NCI-H146 (cell line): ENCODE data around the gene LTBP3.

Experiments
- DNase-seq: peaks from one replicate; lab custom pipeline; 2025; lab: John Stamatoyannopoulos, UW

The LTBP3 gene

DNA sequence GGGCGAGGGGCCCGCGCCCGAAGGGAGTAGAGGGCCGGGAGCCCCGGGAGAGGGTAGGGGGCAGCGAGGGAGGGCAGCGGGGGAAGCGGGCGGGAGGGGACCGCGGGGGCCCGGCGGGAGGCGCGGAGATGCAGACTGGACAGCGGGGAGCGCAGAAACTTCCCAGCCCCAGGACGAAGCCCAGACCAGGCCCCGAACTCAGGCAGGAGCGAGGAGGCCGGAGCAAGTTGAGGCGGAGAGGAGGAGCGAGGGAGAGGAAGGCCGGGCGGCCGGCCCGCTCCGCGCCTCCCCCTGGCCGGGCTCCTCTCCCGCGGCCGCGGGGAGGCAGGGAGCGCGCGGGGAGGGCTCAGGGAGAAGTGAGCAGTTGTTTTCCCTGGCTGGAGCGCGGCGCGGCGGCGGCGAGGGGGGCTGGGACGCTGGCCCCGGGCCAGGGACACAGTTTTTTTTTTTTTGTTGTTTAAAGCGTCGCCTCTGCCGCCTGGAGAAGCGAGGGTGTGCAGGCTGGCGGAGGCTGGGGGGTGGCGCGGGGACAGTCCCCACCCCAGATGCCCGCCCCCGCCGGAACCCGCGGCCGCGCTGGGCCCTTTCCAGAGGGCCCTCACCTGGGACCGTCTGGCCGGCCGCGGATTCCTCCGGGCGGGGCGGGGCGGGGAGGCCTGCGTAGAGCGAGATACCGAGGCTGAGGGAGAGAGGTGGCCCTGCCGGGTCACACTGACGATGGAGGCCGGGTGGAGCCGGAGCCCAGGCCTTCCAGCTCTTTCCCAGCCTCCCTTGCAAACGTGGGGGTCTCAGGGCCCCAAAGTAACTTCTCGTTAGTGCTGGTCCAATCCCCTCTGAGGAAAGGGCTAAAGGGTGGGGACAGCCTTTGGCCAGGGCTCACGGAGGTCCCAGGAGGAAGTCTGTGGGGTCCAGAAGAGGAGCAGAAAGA, at the start of gene LTBP3:
Gene LTBP3 (minus strand): TSS at position 358 of the 928 bp plus-strand sequence. CDS start 400 bp downstream, outside the sequence.
- DNase-seq = peak; percentile 80

DNA sequence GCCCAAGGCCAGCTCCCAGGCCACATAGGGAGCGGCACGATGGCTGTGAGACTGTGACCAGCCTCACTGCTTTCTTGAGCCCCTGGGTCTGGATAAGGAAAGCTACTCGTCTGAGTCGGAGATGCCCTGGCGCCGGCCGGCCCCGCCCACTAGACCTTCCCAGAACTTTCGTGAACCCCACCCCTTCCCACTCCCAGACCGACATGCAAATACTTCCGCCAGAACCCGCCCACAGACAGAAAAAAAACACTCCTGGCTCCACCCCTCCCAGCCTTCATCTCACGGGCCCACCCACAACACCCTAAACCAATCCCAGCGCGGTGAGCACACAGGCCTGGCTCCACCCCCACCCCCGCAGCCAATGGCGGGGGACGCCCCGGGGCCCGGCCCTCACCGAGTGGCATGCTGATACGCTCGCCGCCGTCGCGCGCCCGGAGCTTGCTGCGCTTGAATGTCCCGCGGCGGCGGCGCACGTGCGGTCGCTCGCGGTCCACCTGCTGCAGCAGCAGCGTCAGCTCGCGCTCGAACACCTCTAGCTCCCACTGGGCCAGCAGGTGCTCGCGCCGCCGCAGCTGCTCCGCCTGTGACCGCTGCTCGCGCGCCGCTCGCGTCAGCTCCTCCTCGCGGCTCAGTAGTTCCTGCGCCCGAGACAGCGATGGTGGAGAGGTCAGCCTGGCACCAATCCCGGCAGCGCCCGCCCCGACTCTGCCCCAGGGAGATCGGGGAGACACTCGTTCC, 48.9 kb upstream of the LTBP3 start:
- no peak for DNase-seq

DNA sequence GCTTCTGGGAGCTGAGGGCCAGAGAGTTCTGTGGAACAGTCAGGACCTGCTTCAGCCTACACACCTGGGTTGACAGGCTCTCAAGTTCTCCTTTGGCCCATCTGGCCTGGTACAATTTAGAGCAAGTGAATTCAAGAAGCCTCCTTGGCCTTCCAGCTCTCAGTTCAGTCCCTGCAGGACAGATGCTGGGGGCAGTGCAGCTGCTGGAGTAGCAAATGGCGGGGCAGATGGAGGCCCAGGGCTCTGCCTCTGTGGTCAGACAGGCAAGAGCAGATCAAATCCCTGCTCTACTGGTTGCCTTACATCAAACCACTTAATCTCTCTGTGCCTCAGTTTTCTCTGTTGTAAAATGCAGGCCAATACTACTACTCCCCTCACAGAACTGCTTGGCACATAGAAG, 46.1 kb upstream of the LTBP3 start:
- no peak for DNase-seq

DNA sequence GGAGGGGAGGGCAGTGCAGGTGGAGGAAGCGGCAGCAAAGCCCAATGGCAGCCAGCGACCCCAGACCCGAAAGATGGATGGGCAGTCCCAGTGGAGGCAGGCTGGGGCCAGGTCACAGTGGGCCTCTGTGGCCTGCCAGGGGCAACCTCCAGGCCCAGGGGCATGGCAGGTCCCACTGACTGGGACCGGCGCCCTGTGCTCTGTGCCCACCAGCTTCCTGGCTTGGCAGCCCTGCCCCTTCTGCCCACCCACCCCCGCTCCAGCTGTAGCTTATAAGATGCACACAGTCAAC, 41.7 kb upstream of the LTBP3 start:
- no peak for DNase-seq

DNA sequence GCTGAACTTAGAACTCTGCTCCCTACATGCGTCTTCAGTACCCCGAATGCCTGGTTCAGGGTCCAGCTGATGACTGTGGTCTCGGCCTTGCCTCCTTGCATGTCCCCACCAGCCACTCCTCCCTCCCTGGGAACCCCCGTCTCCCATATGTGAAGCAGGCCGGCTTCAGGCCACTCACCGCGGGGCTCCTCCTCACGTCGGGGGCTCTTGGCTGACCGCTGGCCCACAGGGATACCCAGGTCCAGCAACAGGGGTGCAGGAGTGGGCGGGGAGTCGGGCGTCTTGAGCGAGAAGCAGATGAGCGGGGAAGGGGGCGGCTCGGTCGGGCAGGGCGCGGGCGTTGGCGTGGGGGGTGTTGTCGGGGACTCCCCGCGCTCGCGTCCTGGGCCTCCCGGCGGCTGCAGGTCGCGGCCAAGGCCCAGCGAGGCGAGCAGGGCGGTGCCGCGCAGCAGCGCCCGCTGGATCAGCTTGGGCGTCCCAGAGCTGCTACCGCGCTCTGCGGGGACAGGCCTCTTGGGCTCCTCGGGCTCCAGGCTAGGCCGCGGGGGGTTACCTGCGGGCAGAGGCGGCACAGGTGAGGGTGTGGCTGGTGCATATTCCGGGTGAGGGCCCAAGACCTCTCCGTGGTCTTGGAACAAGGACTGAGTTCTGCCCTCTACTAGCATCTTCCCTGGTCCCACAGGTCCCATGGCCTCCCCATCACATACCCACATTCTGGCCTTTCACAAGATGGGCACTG, 41.2 kb upstream of the LTBP3 start:
- DNase-seq = no peak

DNA sequence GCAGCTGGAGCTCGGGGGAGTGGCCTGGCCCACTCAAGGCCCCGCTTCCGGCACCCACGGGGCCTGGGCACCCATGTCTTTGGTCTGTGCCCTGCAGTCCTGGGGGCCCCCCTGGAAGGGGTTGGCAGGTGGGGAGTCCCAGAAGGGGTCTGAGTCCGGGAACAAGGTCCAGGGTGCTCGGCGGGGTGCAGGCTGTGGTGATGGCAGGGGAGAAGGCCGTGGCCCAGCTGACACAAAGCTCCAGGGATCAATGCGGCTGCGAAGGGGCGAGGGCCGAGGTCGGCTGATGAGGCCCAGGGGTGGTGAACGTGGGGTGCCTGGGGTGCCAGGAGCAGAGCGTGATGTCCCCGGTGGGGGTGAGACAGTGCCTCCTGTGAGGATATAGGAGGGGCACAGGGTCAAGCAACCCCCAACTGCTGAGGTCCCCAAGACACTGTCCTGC, 40.1 kb upstream of the LTBP3 start:
- DNase-seq = no peak

DNA sequence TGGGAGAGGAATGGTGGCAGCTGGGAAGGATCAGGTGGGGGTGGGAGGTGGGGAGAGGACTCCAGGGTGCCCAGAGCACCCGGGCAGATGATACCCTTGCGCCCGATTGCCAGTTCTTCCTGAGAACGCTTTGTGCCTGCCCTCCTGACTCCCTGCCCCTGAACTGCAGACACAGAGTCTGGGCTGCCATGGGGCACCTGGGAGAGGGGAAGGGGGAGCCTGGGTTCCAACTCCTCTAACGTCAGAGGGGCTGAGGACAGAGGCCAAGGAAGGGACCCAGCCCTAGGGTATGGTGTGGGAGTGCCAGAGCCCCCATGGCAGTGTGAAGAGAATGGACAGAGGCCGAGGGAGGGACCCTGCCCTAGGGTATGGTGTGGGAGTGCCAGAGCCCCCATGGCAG, 38.4 kb upstream of the LTBP3 start:
- DNase-seq = no peak

DNA sequence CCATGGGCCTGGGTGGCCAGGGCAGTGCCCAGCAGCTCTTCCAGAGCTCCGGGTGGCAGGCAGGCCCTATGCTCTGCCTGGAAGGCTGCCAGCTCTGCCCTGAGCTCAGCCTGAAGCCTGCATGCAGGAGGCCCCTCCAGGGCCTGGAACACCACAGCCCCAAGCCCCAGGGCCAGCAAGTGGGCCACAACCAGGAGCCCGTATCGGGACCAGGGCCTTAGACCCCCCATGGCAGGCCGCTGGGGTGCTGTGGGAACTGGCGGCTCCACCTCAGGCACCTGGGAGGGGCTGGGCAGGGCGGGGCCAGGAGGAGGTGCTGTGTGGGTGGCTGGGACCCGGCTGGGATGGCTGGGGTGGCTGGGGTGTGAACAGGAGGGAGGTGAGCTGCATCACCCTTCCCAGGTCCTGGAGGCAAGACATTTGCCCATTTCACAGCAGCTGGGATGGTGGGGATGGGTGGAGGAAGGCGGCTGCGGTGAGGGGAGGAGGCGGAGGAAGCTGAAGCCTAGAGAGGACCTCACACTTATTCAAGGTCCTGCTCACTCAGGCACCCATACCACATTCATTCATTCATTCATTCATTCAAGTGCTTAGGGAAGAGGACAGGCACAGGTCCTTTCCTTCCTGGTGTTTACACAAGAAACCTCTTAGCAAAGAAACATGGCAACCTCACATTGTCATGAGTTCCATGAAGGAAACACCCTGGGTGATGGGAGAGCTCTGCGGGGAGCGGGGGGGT, 37.6 kb upstream of the LTBP3 start, which contains the start of gene KCNK7:
Gene KCNK7 (minus strand): TSS at position 258 of the 739 bp plus-strand sequence. CDS start 28 bp downstream, at position 230.
- no peak for DNase-seq

DNA sequence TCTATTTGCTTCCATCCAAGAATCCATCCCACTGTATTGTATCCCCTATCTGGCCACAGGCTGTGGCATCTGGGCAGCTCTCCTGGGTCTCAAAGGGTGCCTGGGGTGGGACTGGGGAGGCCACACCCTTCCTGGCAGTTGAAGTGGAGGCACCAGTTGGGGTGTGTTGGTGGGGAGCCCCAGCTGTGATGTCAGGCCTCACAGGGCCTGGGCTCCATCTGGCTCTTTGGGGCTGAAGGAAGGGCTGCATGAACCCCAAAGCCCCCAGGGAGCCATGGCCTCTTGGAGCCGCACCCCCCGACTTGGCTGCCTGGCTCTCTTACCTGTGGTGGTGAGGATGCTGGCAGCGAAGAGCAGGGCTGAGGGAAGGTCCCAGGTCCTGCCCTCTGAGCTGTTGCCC, 37.0 kb upstream of the LTBP3 start:
- DNase-seq = no peak

DNA sequence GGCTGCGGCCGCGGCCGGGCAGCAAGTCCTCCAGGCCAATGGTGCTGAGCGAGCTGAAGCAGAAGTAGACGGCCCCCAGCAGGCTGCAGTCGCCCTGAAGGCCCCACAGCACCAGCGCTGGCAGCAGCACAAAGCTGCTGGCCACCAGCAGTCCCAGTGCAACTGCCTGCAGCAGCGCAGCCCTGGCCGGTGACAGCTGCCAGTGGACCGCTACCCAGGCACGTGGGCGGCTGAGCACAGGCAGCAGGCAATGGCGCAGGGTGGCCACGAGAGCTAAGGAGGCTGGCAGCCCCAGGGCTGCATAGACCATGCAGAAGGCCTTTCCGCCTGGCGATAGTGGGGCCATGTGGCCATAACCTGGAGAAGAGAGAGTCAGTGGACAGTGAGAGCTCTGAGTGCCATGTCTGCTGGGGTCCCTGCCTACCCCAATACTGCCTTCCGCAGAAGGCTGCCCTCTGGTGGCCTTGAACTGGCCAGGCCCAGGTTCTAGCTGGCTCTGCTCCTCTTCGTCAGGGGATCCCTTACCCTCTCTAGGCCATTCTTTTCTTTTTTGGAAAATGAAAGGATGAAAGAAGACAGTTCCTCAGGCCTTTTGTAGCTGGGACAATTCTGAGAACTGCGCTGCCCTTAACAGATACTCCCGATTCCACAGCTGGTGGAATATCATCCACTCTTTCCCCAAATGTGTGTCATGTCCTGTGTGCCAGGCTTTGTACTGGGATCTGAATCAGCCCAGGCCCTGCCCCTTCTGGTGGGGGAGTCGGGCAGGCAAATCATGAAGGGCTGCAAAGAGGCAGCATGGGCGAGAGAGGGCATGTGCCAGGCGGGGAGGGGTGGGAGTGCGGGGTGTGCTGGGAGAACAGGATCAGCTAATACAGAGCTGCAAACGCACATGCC, 35.6 kb upstream of the LTBP3 start:
- DNase-seq = no peak

DNA sequence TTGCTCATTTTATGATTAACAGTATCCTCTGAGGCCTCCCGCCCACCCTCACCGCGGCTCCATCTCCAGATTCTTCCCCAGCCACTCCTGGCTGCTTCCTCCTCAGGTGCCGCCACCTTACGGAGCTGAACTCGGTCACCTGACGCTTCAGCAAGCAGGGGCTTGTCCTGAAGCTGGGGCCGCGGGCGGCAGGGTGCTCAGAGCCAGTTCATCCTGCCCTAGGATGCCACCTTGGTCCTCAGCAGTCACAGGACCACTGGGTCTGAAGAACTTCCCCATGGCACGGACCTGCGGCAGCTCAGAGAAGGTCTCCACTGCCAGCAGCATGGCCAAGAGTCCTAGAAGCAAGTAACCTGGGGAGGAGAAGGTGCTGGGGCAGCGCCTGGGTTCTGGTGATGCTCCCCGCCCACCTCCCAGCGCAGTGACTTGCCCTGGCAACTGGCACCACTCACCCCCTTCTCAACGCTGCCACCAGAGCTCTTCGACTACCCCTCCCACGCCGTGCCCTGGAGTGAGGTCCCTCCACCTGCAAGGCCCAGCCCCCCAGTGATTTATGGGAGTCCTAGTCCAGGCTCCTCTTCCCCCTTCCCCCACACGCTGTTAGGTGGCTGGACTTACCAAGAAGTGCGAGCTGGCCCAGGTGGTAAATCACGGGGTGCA, 34.8 kb upstream of the LTBP3 start:
- no peak for DNase-seq

DNA sequence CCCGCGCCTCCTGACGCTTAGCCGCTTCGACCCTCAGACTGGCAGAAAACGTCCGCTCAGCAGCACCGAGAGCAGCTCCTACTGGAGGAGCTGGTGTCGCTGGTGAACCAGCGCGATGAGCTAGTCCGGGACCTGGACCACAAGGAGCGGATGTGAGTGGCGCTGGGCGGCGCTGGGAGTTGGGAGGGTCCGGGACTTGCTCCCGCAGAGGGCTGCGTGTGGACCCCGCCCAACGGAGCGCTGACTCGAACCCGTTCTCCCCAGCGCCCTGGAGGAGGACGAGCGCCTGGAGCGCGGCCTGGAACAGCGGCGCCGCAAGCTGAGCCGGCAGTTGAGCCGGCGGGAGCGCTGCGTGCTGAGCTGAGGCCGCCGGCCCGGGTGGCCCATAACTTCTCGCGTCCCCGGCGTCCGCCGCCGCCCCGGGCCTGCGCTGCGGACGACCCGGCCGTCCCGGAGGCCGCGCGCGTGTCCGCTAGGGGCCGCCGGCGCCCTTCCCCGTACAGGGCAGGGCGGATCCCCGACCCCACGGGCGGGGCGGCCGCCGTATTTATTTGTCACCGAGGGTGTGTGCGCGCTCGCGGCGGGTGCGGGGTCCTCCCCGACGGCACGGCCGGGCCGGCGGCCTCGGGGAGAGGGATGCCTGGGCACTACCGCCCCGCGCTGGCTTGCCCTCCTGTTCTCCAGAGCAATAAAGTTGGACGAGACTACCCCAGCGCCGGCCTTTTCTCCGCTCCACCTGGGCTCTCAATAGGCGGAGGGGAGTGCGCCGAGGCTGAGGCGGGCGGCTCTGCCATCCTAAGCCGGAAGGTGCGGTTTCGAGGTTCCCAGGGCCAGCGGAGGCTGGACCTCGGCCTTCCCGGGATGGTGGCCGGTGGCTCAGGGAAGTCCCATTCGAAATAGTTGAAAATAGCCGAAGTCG, 34.0 kb upstream of the LTBP3 start:
- no peak for DNase-seq

DNA sequence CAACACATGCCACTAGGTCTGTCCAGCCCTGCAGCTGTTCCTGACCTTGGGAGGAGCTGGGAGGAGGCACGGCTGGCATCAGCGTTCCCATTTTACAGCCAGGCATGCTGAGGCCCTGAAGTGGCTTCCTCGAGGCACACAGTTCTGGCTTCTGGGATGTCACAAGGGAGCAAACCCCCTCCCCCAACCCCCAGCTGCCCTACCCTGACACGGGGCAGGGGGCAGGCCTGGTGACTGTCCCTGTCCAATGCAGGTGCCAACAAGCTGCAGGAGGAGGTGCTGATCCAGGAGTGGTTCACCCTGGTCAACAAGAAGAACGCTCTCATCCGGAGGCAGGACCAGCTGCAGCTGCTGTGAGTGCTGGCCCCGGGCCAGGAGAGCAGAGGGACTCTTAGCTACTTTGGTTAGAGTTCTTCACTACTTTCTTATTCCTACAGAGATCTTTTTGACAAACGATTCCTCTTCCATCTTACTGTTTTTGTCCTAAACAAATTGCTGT, 32.1 kb upstream of the LTBP3 start:
- DNase-seq = no peak

DNA sequence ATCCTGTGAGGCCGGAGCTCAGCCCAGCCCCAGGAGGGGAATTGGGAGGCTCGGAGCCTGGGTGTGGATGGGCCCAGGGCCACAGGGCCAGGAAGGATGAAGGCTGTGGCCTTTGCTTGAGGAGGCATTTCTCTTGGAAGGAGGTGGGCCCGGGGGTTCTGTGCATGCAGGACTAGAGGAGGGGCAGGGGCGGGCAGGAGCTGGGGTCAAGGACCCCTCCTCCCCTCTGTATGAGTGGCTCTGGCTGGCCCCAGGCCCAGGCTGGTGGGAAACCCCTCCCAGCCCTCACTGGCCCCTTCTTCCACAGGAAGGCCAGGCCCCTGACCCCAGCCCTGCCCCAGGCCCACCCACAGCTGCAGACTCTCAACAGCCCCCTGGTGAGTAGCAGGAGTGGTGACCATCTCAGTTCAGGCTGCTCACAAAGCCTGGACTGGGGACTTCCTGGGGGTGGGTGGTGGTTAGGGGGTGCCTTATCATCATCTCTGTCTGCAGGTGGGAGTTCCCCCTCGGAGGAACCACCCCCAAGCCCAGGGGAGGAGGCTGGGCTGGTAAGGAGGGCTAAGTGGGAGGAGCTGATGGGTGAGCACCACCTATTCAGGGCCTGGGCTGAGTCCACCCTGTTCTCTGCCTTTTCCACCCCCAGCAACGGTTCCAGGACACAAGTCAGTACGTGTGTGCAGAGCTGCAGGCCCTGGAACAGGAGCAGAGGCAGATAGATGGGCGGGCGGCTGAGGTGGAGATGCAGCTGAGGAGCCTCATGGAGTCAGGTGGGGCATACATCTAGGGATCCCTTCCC, 31.5 kb upstream of the LTBP3 start:
- no peak for DNase-seq

DNA sequence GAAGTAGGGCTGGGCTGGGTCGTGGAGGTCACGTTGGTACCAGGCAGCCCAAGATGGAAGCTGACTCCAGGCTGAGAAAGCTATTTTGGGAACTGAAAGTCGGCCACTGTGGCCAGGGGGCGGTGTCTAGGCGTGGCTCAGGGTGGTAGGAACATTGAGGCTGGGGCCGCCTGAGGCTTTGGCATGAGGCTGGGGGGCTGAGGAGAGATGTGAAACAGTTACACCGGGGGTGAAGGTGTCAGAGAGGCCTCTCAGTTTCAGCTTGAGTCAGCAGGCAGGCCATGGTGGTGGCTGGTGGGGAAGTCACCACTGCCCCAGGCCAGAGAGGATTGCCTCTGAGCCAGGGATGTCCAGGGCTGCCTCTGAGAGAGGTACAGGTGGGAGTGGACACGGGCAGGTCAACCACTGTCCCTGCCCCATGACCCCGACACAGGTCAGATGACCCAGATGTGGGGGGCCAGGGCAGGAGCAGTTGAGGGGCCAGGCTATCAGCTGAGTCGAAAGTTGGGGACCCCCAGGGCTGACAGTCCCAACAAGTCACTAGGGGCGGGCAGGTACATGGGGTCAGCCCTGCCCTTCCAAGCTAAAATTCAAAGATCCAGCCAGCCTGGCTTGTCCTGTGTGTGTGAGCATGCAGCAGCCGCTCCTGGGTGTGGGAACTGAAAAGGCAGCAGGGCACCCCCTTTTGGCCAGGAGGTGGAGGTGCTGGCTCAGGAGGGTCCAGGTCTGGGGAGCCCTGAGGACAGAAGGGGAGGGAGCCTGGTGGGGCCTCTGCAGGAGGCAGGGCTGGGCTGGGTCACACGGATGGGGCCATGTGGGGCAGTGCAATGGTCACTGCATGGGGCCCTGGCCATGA, 30.3 kb upstream of the LTBP3 start:
- DNase-seq = peak; percentile 9

DNA sequence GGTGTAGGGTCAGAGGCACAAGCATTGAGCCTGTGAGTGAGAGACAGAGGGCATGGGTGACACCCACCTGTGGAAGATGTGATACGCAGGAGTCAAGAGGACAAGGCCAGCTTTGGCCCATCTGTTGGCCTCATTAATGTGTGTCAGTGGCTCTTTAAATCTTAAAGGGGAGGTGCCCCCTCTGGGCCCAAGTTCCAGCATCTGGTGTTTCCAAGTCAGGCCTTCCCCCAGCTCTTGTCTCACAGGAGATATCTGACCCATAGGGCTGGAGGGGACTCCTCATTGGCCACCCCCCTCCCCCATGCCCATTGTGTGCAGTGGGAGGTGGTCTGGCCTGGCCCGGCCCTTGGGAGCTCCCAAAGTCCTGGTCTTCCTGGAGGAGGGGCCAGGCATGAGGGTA, 28.5 kb upstream of the LTBP3 start:
- no peak for DNase-seq

DNA sequence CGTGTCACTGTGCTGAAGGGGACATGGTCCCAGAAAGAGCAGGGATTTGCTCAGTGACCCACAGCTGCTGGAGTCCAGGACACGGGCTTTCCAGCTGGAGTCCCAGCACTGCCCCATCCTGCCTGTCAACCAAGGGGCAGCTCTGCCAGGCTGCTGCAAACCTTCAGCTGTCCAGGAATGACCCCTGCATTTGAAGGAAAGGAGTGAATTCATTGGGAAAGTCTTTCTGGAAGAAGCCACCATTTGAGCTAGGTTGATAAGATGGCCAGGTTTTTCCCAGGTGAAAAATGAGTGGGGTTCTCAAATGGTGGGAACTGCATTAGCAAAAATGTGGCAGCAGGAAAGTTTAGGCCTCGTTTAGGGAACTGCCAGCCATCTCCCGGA, 28.1 kb upstream of the LTBP3 start:
- no peak for DNase-seq
